HG03045 (cell line): ENCODE results near the gene TNF.
"Not testable (repeated sequence)": the region's sequence is repeated elsewhere in the genome, so short reads cannot be mapped to it uniquely, and the experiment has no call there.

ENCODE experiments used
- ATAC-seq: cut with Tn5 transposase; IDR thresholded peaks from one replicate; pipeline ENCODE4 v1.9.1; 2021; ENCODE audit warnings: mild to moderate bottlenecking, moderate library complexity; ENCODE audit not compliant: unreplicated experiment

TNF gene

DNA sequence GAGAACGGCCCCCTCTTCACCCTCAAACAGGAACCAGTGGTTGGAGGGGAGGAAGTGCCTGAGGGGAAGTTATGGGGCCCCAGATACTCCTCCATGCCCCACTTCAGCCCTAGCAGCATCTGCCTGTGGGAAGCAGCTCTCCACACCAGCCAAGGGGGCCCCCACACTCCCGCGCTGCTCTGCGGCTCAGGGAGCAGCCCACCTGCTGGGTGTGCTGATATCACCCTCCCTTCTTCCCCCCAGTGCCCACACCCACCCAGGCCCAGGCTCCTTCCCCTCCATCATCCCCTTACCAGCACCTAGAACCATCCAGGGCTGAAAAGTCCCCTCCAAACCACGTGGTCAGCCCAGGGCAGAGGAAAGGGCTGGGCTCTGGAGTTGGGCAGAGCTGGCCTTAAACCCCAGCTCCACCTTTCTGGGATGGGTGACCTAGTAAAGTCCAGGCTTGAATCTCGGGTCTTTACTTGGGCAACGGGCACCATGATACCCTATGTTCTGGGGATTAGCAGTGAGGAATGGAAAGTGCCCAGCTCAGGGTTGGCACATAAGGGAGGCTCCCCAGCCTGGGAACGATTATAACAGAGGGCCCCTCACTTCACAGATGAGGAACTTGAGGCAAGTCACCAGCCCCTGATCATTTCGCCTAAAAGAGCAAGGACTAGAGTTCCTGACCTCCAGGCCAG is 11.4 kb downstream of the TNF start:
- no peak for ATAC-seq

DNA sequence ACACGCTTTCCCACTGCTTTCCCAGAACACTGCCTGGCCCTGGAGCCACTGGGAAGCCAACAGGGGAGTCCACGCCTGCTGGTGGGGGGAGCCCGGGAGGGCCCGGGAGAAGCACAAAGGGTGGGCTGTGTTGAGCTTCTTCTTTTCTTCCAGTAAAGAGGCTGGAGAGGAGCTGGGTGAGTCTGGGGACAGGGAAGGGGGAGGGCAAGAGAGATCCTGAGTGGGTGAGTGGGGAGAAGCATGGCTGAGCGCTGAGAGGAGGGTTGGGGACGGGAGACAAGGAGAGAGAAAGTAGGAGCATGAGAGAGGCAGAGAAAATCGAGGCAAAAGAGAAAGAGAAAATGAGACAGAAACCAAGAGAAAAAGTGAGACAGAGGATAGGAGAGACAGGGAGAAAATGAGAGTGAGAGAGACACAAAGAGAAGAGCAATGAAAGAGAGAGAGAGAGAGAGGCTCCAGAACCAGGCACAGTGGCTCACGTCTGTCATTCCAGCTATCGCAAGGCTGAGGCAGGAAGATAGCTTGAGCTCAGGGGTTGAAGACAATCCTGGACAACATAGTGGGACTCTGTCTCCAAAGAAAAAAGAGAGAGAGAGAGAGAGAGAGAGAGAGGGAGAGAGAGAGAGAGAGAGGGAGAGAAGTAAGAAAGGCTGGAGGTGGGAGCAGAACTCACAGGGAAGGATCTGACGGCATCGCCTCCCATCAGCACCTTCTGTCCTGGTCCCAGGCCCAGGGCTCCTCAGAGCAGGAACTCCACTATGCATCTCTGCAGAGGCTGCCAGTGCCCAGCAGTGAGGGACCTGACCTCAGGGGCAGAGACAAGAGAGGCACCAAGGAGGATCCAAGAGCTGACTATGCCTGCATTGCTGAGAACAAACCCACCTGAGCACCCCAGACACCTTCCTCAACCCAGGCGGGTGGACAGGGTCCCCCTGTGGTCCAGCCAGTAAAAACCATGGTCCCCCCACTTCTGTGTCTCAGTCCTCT is 12.7 kb downstream of the TNF start:
- ATAC-seq: no peak

DNA sequence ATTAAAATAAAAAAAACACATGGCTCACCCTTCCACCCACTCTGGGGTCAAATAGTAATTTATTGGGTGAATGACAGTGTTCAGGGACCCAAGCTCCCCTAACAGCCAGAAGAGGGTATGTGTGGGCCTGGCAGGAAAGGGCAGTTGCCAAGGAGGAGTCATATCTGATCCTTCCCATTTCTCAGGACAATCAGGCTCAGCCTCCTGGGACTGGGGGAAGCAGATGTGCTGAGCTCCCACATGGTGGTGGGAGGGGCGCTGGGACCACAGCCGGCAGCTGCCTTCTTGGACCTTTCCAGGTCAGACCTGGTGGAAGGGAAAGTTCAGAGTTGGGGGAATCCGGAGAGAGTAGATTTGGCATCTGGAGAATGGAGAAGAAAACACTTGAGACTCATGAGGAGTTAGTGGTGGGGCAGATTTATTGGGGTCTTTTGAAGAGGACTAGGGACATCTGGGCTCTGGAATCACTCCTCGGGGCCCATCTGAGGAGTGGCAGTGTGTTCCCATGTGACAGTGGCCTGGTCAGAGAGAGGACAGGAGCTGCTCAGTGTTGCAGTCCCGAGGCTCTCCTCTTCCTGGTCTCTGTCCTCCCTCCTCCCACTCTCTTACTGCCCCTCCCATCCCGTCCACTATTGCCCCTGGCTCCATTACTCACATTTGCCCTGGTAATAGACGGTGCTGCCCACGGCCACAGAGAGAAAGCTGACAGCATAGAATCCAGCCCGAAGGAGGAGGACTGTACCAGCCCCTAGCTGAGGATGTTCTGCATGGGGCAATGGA is 13.7 kb downstream of the TNF start:
- no peak for ATAC-seq

DNA sequence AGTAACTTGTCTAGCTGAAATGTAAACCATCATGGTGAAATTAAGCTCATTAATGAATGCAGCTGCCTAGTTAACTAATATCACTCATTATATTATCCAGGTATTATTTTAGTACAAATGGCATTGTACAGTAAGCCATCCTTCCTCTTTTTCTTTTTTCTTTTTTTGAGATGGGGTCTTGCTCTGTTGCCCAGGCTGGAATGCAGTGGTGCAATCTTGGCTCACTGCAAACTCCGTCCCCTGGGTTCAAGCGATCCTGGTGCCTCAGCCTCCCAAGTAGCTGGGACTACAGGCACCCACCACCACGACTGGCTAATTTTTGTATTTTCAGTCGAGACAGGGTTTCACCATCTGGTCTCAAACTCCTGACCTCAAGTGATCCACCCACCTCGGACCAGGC is 15.3 kb downstream of the TNF start:
- ATAC-seq: not testable (repeated sequence)

DNA sequence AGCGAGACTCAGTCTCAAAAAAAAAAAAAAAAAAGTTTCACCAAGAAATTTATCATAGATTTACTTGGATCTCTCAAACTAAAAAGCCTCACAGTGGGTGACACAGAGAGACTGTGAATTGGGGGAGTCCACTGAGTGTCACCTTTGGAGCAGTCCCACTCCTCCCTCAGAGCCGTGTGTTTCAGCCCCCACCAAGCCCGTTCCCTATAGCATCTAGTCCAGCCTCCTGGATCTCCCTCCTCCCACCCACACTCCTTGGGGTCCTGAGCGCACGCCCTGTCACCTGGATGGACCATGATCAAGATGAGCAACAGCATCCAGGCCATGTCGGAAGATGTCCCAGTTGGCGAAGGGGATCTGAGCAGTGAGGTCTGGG is 17.0 kb downstream of the TNF start:
- ATAC-seq: no peak

DNA sequence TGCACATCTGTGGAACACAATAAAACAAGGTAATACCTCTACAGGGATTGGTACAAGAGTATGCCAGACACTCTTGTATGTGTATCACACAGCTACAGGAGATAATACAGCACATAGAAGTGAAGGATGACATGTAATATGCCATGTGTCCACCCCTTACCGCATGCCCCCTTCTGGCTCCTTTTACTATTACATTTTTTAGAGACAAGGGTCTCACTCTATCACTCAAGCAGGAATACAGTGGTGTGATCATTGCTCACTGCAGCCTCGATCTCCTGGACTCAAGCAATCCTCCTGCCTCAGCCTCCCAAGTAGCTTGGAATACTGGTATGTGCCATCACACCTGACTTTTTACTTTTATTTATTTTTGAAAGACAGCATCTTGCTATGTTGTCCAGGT is 21.6 kb downstream of the TNF start:
- no peak for ATAC-seq

DNA sequence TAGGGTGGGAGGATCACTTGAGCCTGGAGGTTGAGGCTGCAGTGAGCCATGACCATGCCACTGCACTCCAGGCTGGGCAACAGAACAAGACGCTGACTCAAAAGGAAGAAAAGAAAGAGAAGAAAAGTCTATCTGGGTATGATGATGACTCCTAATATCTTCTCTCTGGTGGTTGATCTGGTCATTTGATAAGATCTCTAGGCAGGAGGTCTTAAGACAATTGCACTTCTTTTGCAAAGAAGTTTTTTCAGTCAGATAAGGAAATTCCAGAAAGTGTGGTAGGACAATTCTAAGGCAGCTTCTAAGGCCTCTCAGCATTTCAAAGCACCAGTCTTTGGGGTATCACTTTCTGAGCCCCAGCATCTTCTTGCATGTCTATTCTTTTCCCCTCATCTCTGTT is 32.0 kb downstream of the TNF start:
- no peak for ATAC-seq

DNA sequence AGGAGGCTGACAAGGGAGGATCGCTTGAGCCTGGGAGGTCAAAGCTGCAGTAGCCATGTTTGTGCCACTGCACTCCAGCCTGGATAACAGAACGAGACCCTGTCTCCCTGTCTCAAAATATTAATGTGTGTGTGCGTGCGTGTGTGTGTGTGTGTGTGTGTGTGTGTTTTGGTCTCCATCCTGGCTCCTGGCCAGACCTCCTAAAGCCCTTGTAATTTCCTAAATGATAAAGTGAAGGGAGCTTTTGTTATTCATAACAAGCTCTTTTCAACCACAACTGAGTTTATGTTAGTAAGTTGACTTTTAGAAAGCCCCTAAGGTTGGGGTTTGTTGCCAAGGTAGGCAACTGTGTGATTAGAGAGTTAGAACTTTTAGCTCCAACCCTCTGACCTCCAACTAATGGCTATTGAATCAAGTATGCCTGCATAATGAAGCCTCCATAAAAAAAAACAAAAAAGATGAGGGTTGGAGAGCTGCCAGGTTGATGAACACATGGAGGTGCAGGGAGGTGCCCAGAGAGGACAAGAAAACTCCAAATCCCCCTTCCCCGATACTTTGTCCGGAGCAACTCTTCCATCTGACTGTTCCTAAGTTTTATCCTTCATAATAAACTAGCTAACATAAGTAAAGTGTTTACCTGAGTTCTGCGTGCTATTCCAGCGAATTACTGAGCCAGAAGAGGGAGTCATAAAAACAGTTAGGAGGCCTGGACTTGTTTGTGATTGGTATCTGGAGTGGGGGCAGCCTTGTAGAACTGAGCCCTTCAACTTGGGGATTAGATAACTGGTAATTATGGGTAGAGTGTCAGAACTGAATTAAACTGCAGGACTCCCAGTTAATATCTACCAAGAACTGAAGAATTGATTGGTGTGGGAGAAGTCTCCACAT is 34.4 kb downstream of the TNF start:
- ATAC-seq: no peak

DNA sequence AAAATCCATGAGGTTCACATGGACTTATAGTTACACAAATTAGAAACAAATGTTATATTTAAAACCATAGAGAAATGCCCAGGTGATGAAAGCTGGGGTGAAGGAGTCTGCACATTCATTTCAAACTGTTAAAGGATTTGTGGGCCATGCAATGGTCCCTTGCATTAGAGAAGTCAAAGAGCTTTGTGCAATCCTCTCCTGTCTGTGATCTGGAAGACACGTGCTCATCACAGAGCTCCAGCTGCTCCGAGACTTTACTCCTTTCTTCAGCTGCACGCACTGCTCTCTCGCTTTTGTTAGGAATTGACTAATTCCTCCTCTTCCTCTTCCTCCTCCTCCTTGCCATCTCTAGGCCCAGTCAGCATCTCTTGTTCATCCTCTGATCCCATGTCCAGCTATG is 35.6 kb downstream of the TNF start:
- no peak for ATAC-seq

DNA sequence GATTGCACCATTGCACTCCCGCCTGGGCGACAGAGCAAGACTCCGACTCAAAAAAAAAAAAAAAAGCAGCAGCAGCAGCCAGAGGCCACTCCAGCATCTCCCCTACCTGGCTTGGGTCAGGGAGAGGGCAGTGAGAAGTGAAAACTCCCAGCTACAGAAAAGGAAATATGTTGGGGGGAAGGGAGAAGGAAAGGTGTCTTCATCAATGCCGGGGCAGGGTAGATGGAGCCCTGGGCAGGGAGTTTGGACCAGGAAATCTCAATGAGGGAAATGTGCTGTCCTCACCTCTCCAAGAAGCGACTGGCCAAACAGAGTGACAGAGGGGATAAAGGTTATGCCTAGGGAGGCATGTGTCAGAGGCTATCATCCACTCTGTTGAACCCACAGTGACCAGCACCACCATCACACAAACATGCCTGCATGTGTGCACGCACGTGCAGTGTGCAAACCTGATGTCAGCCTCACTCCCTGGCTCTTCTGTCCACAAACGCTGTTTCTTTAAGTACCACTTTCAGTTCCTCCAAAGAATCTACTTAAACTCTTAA is 38.8 kb downstream of the TNF start:
- no peak for ATAC-seq

DNA sequence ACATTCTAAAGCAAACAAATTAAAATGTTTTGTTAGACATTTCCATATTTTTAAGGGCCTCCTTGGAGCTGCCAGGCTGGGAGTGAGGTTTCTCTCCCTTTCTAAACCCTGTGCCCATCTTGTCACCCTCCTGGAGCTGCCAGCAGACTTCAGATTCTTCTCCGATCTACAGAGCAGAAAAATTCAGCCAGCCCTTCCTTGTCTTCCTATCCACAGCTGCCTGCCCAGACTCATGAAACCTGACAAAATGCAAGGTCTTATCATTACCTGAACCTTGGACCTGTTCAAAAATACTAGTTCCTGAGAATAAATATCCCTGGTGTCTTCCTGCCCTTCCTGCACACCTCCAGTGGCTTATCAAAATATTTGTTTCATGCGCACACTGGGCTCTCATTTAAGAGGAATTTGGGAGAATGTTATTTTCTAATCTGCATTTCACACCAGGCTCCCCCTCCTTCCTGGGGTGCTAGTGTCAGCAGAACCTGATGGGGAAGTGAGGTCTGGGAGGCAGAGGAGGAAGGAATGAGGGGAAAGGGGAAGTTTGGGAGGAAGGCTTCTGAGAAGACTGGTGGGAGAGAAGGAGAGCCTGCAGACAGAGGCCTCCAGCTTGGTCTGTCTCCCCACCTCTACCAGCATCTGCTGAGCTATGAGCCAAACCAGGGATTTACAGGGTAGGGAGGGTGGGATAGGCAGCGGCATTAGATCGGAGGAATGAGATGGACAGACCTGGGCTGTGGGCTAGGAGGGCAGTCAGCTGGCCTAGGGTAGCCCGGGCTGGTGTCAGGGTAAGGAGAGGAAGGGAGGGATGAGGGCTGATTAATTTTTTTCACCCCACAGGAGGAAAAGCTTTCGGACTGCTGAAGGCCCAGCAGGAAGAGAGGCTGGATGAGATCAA is 39.6 kb downstream of the TNF start, which contains the start of gene AIF1:
Gene AIF1, plus strand, starts transcription at position 551 of the 895 bp plus-strand sequence. Its CDS starts 96 bp downstream, at position 647.
- no peak for ATAC-seq

DNA sequence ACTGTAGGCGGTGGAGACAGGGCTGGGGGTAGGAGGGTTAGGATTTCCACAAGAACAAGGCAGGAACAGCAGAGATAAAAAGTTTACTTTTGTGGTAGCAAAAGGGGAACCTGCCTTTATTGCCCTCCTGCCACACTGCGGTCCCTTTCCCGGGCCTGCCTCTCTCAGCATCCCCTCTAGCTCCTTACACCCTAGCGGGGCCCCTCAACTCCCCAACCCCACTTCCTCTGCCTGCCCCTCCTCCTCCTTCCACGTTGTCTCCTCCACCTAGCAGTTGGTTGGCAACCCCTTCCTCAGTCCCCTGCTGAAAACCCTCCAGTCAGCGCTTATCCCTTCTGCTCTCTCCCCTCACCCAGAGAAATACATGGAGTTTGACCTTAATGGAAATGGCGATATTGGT is 40.4 kb downstream of the TNF start:
- no peak for ATAC-seq

DNA sequence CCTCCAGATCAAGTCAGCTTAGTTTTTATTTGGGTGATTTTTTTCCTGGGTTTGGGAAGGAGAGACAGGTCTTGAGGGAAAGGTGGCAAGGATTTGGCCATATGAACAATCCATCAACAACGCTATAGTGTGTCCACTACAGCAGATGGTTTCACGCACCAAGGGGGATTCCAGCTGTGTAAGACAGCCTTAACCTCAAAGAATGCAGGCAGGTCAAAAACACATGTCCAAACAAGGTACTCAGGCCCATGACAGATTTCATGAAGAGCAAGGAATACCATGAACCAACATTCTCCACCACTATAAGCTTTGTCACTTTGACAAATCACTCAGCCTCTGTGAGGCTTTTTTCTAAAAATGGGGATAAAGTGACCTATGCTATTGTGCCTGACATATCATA is 41.6 kb downstream of the TNF start:
- ATAC-seq: no peak

DNA sequence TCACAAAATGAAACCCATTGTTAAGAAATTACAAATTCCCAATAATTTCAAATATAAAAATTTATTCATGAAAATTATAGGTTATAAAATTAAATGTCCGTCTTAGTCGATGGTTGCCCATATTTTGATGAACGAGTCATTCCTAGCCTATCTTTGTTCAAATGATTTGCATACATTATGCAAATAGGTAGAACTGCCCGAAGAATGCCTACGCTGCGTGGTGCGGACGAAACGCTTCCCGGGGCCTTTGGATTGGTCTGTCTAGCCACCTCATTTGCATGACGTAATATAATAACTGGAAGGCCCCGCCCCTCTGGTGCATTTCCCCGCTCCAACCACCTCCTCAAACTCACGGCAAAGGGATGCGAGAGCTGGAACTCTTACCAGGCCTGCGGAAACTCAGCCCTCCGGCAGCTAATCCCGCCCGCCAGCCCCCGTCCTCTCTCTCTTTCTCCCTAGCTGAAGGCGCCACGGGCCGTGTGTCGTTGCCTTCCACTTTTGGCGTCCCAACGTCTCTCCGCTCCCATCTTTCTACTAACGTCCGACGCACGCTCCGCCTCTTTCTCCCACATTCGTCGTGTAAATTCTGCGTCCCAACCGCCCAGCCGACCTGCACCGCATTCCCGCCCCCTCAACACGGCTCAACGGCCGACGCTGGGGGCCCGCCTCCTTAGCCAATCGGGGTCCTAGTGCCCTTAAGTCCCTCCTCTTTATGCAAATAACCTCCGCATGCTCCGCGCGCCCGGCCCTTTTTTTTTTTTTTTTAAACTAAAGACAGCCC is 44.6 kb downstream of the TNF start:
- ATAC-seq: peak; percentile 84

DNA sequence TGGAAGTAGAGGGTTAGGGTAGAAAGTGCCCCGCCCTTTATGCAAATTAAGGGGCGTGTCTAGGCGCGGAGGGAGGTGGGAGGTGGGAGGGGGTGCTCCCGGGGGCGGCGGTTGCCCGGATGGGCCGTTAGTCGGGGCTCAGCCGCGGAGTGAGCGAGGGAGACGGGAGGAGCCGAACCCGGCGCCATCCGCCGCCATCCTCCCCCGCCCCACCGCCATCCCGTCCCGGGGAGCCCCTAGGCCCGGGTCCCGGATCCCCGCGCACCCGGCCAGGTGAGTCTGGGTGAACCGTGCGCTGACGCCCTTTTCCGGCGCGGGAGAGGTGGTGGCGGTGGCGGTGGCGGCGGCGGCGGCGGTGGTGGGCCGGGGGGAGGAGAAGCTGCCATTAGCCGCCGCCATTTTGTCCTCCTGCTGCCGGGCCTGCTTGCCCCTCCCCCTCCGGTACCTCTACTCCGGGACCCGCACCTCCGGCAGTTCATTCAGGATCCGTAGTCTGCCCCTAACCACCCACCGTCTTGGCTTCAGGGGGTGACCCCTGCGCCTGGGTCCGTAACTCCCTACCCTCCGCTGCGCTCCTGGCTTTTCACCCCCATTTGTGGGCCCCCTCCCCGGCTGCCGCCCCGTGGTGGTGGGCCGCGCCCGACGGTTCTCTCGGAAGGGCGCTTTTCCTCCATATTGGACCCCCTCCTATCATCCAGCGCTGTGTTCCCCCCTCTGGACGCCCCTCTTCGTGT is 45.4 kb downstream of the TNF start, which contains the start of gene PRRC2A:
Gene PRRC2A, plus strand, starts transcription at position 130 of the 734 bp plus-strand sequence. CDS start 2,075 bp downstream, outside the sequence.
- ATAC-seq: peak; percentile 62

DNA sequence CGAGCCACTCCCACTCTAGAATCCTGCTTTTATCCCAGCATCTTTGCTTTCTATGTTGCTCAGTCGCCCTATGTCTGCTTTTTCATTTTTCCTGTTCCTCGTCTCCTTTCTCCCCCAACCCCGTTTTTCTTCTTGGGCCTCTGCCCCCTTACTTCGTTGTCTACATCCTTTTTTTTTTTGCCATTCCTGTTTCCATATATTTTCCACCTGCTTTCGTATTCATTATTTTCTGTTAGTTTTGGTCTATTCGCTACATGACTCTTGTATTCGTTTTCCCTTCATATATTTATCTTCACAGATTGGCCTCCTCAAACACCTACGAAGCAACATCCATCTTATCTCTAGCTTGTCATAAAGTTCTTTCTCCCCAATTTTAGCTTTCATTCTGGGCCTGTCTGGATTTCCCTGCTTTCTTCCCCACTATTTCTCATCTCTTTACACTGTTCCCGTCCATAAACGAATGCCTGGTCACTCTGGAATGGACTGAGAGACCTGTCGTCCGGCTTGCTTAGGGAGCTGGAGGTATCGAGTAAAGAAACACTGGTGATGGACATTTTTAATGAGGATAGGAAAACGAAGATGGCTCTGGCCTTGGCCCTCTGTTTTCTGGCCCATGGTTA is 46.1 kb downstream of the TNF start:
- ATAC-seq: no peak

DNA sequence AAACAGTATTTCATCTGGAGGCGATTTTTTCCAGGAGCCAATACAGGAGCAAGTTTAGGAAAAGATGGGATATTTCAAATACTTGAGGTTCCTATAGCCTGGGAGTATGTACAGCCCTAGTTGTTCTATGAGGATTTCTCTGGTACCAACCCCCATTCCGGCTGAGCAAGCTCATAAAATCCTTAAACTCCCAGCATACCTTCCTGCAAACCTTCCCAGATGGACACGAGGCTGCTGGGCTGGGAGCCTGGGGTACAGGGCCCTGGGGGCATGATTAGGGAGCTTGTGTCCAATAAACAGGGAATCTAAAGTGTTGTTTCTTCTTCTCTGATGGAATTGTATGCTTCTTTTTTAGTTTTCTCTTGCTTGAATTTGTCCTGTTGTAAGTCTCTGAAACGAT is 46.6 kb downstream of the TNF start:
- ATAC-seq: no peak
